ENCODE measurements around the gene GFRA1. TPM values are rescaled to one million over a fixed set of nuclear protein-coding genes. Genes with fewer than 3 reads are reported as not detected.

Gene GFRA1
- total and polyA plus RNA-seq, 7 donors = under 0.01 to 115 (median 38.9) TPM

DNA sequence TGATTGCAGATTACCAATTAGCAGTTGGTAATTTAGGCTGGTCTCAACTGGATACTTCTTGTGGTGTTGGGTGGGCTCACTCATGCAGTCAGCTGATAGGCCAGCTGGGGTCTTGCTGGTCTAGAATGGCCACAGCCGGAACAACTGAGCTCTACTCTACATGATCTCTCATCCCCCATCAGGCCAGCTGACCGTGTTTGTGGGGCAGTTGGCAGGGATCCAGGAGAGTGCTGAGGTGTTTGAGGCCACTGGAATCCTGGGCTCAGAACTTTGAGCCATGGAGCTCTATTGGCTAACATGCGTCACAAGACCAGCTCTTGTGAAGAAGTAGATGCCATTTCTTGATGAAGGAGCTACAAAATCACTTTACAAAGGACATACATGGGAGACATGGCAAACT is 242.4 kb downstream of the GFRA1 start:
- H3K36me3 ChIP-seq = no peaks in the 10 kb centered on the region
- no peaks in the 10 kb centered on the region for H3K27me3 ChIP-seq
- peaks cover 0 to 3% (median 0%) of the 10 kb centered on the region in 4 donors for H3K9me3 ChIP-seq
- no peak overlapping the region for H3K27ac ChIP-seq
- H3K4me3 ChIP-seq = no peak overlapping the region
- TF ChIP-seq POLR2A (IDR thresholded peaks at IDR 0.05) = no peak
- TF ChIP-seq, protein P1, sequence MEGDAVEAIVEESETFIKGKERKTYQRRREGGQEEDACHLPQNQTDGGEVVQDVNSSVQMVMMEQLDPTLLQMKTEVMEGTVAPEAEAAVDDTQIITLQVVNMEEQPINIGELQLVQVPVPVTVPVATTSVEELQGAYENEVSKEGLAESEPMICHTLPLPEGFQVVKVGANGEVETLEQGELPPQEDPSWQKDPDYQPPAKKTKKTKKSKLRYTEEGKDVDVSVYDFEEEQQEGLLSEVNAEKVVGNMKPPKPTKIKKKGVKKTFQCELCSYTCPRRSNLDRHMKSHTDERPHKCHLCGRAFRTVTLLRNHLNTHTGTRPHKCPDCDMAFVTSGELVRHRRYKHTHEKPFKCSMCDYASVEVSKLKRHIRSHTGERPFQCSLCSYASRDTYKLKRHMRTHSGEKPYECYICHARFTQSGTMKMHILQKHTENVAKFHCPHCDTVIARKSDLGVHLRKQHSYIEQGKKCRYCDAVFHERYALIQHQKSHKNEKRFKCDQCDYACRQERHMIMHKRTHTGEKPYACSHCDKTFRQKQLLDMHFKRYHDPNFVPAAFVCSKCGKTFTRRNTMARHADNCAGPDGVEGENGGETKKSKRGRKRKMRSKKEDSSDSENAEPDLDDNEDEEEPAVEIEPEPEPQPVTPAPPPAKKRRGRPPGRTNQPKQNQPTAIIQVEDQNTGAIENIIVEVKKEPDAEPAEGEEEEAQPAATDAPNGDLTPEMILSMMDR (IDR thresholded peaks at IDR 0.05) = no peak
- TF ChIP-seq EP300 (IDR thresholded peaks at IDR 0.05) = no peak
- no peak for TF ChIP-seq POLR2AphosphoS5 (IDR thresholded peaks at IDR 0.05)
- no peak for DNase-seq
- intact Hi-C loops (cut with DNase I) = no loop called here
- 67 to 74% methylated on average over 3 of the region's 3 CpGs for WGBS, 2 donors
- no peaks in the 10 kb centered on the region for H3K4me1 ChIP-seq

DNA sequence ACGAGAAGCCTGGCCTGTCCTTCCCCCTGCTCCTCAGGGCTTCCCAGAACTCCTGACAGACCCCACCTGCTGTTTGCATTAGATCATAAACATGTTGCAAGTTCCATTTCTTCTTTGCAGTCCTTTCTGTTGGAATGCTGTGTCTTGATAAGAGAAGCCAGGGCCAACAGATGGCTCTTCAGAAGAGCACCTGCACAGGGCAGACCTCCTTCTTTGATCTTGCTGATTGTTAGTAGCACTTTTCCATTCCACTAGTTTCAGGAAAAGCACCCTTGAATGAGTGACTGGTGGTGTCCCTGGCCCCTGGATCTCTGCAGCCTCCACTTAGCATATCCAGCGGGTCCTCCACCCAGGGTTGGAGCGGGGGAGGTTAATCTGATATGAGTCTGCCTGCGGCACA is 243.2 kb downstream of the GFRA1 start:
- 79 to 82% methylated on average over 4 of the region's 4 CpGs for WGBS, 2 donors

DNA sequence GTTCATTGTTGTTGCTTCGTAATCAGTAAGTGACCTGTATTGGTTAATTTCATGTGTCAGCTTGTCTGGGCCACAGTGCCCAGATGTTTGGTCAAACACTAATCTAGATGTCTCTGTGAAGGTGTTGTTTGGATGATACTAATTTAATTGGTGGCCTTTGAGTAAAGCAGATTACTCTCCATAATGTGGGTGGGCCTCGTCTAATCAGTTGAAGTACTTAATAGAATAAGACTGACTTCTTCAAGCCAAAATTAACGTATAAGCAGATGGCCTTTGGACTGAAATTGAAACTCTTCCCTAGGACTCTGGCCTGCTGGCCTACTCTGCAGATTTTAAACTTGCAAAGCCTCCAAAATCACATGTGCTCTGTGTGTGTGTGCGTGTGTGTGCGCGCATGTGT is 245.7 kb downstream of the GFRA1 start:
- Histone ChIP-seq H3K4me3 (no peak overlapping the region), H3K36me3 (no peaks in the 10 kb centered on the region), H3K27ac (no peak overlapping the region), H3K27me3 (no peaks in the 10 kb centered on the region), H3K9me3 (no peaks in the 10 kb centered on the region), H3K4me1 (no peaks in the 10 kb centered on the region)
- TF ChIP-seq POLR2AphosphoS5 (IDR thresholded peaks at IDR 0.05) = no peak
- TF ChIP-seq, protein P1 (IDR thresholded peaks at IDR 0.05) = no peak
- no peak for TF ChIP-seq POLR2A (IDR thresholded peaks at IDR 0.05)
- no peak for TF ChIP-seq EP300 (IDR thresholded peaks at IDR 0.05)
- 81 to 86% methylated on average over 6 of the region's 6 CpGs for WGBS, 2 donors
- DNase-seq = no peak
- intact Hi-C loops (cut with DNase I) = no loop called here

More for the DNA sequence above, 243.2 kb downstream of the GFRA1 start:
- no peaks in the 10 kb centered on the region for H3K36me3 ChIP-seq
- TF ChIP-seq EP300 (IDR thresholded peaks at IDR 0.05) (no peak), POLR2A (IDR thresholded peaks at IDR 0.05) (no peak), POLR2AphosphoS5 (IDR thresholded peaks at IDR 0.05) (no peak)
- TF ChIP-seq, protein P1 (IDR thresholded peaks at IDR 0.05) = no peak
- H3K4me3 ChIP-seq = no peak overlapping the region
- no peak for DNase-seq
- no peaks in the 10 kb centered on the region for H3K27me3 ChIP-seq
- H3K4me1 ChIP-seq = no peaks in the 10 kb centered on the region
- intact Hi-C loops (cut with DNase I) = no loop called here
- no peak overlapping the region for H3K27ac ChIP-seq
- no peaks in the 10 kb centered on the region for H3K9me3 ChIP-seq

DNA sequence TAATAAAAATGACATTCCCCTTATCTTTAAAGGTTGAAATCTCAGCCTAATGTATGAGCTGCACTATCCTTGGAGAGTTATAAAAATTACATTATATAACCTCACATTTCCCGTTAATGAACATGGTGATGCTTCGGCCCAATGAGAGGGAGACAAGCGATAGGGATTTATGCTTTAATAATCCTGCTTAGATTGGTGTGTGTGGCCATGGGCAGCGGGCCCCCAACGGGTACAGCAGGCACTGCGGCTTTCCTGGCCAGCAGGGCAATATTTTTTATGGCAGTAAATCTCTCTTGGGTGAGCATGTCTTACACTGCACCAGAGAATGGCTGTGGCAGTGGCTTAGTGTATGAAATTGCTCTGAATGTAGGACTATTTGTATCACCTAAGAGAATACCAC is 246.3 kb downstream of the GFRA1 start:
- Histone ChIP-seq H3K36me3 (no peaks in the 10 kb centered on the region), H3K27ac (no peak overlapping the region), H3K4me1 (no peaks in the 10 kb centered on the region), H3K9me3 (no peaks in the 10 kb centered on the region), H3K27me3 (no peaks in the 10 kb centered on the region), H3K4me3 (no peak overlapping the region)
- DNase-seq = no peak
- intact Hi-C loops (cut with DNase I) = no loop called here
- TF ChIP-seq POLR2AphosphoS5 (IDR thresholded peaks at IDR 0.05) (no peak), EP300 (IDR thresholded peaks at IDR 0.05) (no peak), POLR2A (IDR thresholded peaks at IDR 0.05) (no peak)
- TF ChIP-seq, protein P1 (IDR thresholded peaks at IDR 0.05) = no peak
- 87 to 91% methylated on average over 6 of the region's 6 CpGs for WGBS, 2 donors

DNA sequence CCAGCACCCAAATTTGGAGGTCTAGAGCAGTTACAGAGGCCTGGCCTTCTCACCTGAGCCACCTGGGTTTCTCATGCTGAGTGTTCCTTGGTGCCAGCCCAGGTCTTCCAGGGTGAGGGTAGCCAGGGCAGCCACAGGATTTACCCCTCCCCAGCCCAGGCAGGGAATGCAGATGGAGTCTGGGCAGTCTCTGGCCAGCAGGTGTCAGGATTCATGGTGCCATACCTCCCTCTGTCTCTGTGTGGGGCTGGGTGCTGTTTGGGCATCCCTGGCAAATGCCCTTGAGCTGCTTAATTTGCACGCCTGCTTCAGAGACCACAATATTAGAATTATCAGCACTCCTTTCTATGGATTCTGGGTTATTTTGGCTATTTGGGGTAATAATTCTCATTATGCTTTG is 246.7 kb downstream of the GFRA1 start:
- H3K36me3 ChIP-seq = no peaks in the 10 kb centered on the region
- DNase-seq = no peak
- no peak overlapping the region for H3K27ac ChIP-seq
- no peak overlapping the region for H3K4me3 ChIP-seq
- 84 to 87% methylated on average over 1 of the region's 1 CpG for WGBS, 2 donors
- intact Hi-C loops (cut with DNase I) = no loop called here
- no peak for TF ChIP-seq EP300 (IDR thresholded peaks at IDR 0.05)
- no peaks in the 10 kb centered on the region for H3K9me3 ChIP-seq
- no peaks in the 10 kb centered on the region for H3K4me1 ChIP-seq
- H3K27me3 ChIP-seq = no peaks in the 10 kb centered on the region
